SU-DHL-6 (cell line): ENCODE data around the gene IFNL3.

Source experiments
- H2AFZ ChIP-seq: fragments of 200-600 bp; sonication (generic); 2 replicates; pipeline ENCODE4 v1.6.1; 2014; ENCODE audit warnings: low read depth, mild to moderate bottlenecking, moderate library complexity, mixed read lengths, antibody characterized with exemption, low read length; ENCODE audit not compliant: severe bottlenecking
- H3F3A ChIP-seq: fragments of 200-600 bp; shearing (Covaris generic); 2 replicates; pipeline ENCODE4 v1.6.0; 2016; ENCODE audit warnings: antibody characterized with exemption, mild to moderate bottlenecking; ENCODE audit not compliant: insufficient read depth
- H3K27ac ChIP-seq: fragments of 200-600 bp; sonication (generic); 2 replicates; pipeline ENCODE4 v1.5.1; 2016; ENCODE audit warnings: low read depth, mild to moderate bottlenecking, low read length, moderate library complexity, mixed read lengths
- H3K27me3 ChIP-seq: fragments of 200-600 bp; sonication (generic), shearing (Covaris generic); 2 replicates; pipeline ENCODE4 v1.6.0; 2014; ENCODE audit warnings: mild to moderate bottlenecking, low read length
- H3K36me3 ChIP-seq: fragments of 200-600 bp; sonication (generic); 2 replicates; pipeline ENCODE4 v1.6.1; 2014; ENCODE audit warnings: mild to moderate bottlenecking, low read length, mixed read lengths
- H3K4me2 ChIP-seq: fragments of 300-600, 200-600 bp; shearing (Covaris generic), sonication (generic); 2 replicates; pipeline ENCODE4 v1.6.0; 2014; ENCODE audit warnings: low read length, low read depth, mild to moderate bottlenecking; ENCODE audit not compliant: poor library complexity, severe bottlenecking
- H3K4me3 ChIP-seq: fragments of 200-600 bp; sonication (generic); 2 replicates; pipeline ENCODE4 v1.5.1; 2014; ENCODE audit warnings: antibody characterized with exemption, low read length, mild to moderate bottlenecking, mixed read lengths; ENCODE audit not compliant: insufficient read depth, poor library complexity, severe bottlenecking
- H3K79me2 ChIP-seq: fragments of 200-600 bp; sonication (generic); 2 replicates; pipeline ENCODE4 v1.6.1; 2014; ENCODE audit warnings: mild to moderate bottlenecking, low read length, moderate library complexity; ENCODE audit not compliant: insufficient read depth
- H3K9ac ChIP-seq: fragments of 200-600 bp; sonication (generic); 2 replicates; pipeline ENCODE4 v1.7.0; 2014; ENCODE audit warnings: mild to moderate bottlenecking, low read length
- H3K9me2 ChIP-seq: fragments of 200-600 bp; sonication (generic); replicated peaks from 2 replicates; pipeline ENCODE4 v1.6.1; 2014; ENCODE audit warnings: low read length; ENCODE audit not compliant: insufficient read depth
- H3K9me3 ChIP-seq: fragments of 200-600 bp; sonication (generic); 2 replicates; pipeline ENCODE4 v1.6.1; 2014; ENCODE audit warnings: low read length, mixed read lengths; ENCODE audit not compliant: insufficient read depth
- H4K20me1 ChIP-seq: fragments of 200-600 bp; sonication (generic); 2 replicates; pipeline ENCODE4 v1.6.1; 2014; ENCODE audit warnings: low read depth, mild to moderate bottlenecking, antibody characterized with exemption, low read length, moderate library complexity, mixed read lengths
- CTCF ChIP-seq: fragments of 200-600 bp; sonication (generic); IDR thresholded peaks from one replicate; pipeline ENCODE4 v1.5.1; 2017; ENCODE audit warnings: antibody characterized with exemption, mild to moderate bottlenecking, low read length, moderate library complexity; ENCODE audit not compliant: insufficient read depth, poor library complexity, severe bottlenecking
- EZH2phosphoT487 ChIP-seq: fragments of 200-600 bp; sonication (generic), shearing (Covaris generic); conservative IDR thresholded peaks from 2 replicates; pipeline ENCODE4 v1.6.1; 2018; ENCODE audit warnings: mild to moderate bottlenecking, antibody characterized with exemption, low read length, moderate library complexity, mixed read lengths

Gene IFNL3

DNA sequence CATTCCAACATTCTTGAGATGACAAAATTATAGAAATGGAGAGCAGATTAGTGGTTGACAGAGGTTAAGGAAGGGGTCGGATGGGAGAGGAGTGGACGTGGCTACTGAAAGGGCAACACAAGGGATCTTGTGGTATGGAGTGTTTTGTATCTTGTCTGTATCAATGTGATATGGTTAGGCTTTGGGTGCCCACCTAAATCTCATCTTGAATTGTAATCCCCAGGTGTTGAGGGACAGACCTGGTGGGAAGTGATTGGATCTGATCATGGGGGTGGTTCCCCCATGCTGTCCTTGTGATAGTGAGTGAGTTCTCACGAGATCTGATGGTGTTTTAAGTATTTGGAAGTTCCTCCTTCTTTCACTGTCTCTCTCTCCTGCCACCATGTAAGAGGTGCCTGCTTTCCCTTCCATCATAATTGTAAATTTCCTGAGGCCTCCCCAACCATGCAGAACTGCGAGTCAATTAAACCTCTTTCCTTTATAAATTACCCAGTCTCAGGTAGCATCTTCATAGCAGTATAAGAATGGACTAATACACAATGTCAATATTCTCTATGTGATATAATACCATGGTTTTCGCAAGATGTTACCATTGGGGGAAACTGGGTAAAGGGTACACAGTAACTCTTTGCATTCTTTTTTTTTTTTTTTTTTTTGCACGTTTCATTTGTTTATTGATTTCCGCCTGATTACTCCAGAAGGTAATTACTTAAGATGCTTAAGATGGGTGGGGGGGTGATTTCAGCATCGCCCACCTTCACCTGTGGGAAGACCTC is 8.8 kb upstream of the IFNL3 start:
- no peaks in the 10 kb centered on the region for H3K79me2 ChIP-seq
- no peak overlapping the region for H3K4me2 ChIP-seq
- H3K9ac ChIP-seq: no peak overlapping the region
- no peaks in the 10 kb centered on the region for H3F3A ChIP-seq
- H3K36me3 ChIP-seq: no peaks in the 10 kb centered on the region
- H3K9me2 ChIP-seq: no peaks in the 10 kb centered on the region
- no peaks in the 10 kb centered on the region for H3K9me3 ChIP-seq
- no peak overlapping the region for H3K4me3 ChIP-seq
- TF ChIP-seq CTCF (no peak), EZH2phosphoT487 (no peak)
- no peaks in the 10 kb centered on the region for H3K27me3 ChIP-seq
- H3K27ac ChIP-seq: no peak overlapping the region
- no peak overlapping the region for H2AFZ ChIP-seq
- no peaks in the 10 kb centered on the region for H4K20me1 ChIP-seq

- no peak overlapping the region for H3K27ac ChIP-seq
These were observed 7.7 kb upstream of the IFNL3 start for GRCh38 chr19:39252458-39252857.

DNA sequence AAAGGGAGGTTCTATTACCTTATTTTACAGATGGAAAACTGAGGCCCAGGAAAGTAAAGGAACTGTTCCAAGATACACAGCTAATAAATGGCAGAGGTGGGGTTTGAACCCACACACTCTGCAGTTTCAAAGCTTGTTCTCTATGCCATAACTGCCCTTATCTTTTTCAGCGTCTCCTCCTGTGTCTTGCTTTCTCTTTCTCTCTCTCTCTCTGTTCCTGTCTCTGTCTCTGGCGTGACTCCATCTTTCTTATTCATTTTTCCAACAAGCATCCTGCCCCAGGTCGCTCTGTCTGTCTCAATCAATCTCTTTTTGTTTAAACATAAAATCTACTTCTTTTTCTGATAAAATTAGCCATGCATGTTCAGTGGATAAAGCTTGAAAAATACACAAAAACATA is 7.0 kb upstream of the IFNL3 start:
- no peaks in the 10 kb centered on the region for H3K27me3 ChIP-seq
- no peak overlapping the region for H2AFZ ChIP-seq
- TF ChIP-seq EZH2phosphoT487 (no peak), CTCF (no peak)

More at GRCh38 chr19:39252458-39252857, 7.7 kb upstream of the IFNL3 start:
- Histone ChIP-seq H3K4me3 (no peak overlapping the region), H2AFZ (no peak overlapping the region), H3K79me2 (no peaks in the 10 kb centered on the region), H3K36me3 (no peaks in the 10 kb centered on the region), H3K27me3 (no peaks in the 10 kb centered on the region), H3F3A (no peaks in the 10 kb centered on the region), H3K9me3 (no peaks in the 10 kb centered on the region), H3K4me2 (no peak overlapping the region), H4K20me1 (no peaks in the 10 kb centered on the region), H3K9ac (no peak overlapping the region), H3K9me2 (no peaks in the 10 kb centered on the region)
- no peak for TF ChIP-seq CTCF
- no peak for TF ChIP-seq EZH2phosphoT487

More for the DNA sequence above, 7.0 kb upstream of the IFNL3 start:
- Histone ChIP-seq H3K9ac (no peak overlapping the region), H3K27ac (no peak overlapping the region), H3K36me3 (no peaks in the 10 kb centered on the region), H3K9me2 (no peaks in the 10 kb centered on the region), H3F3A (no peaks in the 10 kb centered on the region), H3K4me2 (no peak overlapping the region), H3K79me2 (no peaks in the 10 kb centered on the region), H3K9me3 (no peaks in the 10 kb centered on the region), H4K20me1 (no peaks in the 10 kb centered on the region), H3K4me3 (no peak overlapping the region)
